SK-N-SH treated with all-trans-retinoic acid at 6 μM for 48 hours (cell line): ENCODE data around the gene MS4A3.

ENCODE experiments used
- ATAC-seq: fragments of 200-7000 bp; cut with Tn5 transposase; 3 replicates; pipeline ENCODE4 v1.9.1; 2020; ENCODE audit warnings: mild to moderate bottlenecking, moderate library complexity
- CSDC2 ChIP-seq: fragments of 250-450 bp; sonication (Bioruptor Pico); IDR thresholded peaks from 2 replicates; pipeline ENCODE4 v1.5.0; 2020; ENCODE audit warnings: mild to moderate bottlenecking, moderate library complexity
- ESRRG ChIP-seq: fragments of 250-450 bp; sonication (Bioruptor Pico); IDR thresholded peaks from 2 replicates; pipeline ENCODE4 v1.6.1; 2021; ENCODE audit warnings: mild to moderate bottlenecking
- GLIS3 ChIP-seq: fragments of 250-450 bp; sonication (Bioruptor Pico); IDR thresholded peaks from 2 replicates; pipeline ENCODE4 v1.5.0; 2020; ENCODE audit warnings: mild to moderate bottlenecking, moderate library complexity
- OSR1 ChIP-seq: fragments of 250-450 bp; sonication (Bioruptor Pico); IDR thresholded peaks from 2 replicates; pipeline ENCODE4 v1.8.0; 2022; ENCODE audit warnings: moderate library complexity, mild to moderate bottlenecking, inconsistent platforms
- PPARA ChIP-seq: fragments of 250-450 bp; sonication (Bioruptor Pico); IDR thresholded peaks from 2 replicates; pipeline ENCODE4 v1.5.0; 2020; ENCODE audit warnings: mild to moderate bottlenecking, borderline replicate concordance
- RARB ChIP-seq: fragments of 250-450 bp; sonication (Bioruptor Pico); IDR thresholded peaks from 2 replicates; pipeline ENCODE4 v1.8.0; 2021; ENCODE audit warnings: mild to moderate bottlenecking, moderate library complexity
- SNAI2 ChIP-seq: fragments of 250-450 bp; sonication (Bioruptor Pico); IDR thresholded peaks from 2 replicates; pipeline ENCODE4 v1.5.0; 2020; ENCODE audit warnings: mild to moderate bottlenecking, moderate library complexity
- TCF4 ChIP-seq: fragments of 250-450 bp; sonication (Bioruptor Pico); IDR thresholded peaks from 2 replicates; pipeline ENCODE4 v1.8.0; 2021; ENCODE audit warnings: mild to moderate bottlenecking, moderate library complexity, borderline replicate concordance
- TOX ChIP-seq: fragments of 250-450 bp; sonication (Bioruptor Pico); IDR thresholded peaks from 2 replicates; pipeline ENCODE4 v1.8.0; 2021; ENCODE audit warnings: mild to moderate bottlenecking, moderate library complexity, borderline replicate concordance
- ZC3H10 ChIP-seq: fragments of 250-450 bp; sonication (Bioruptor Pico); IDR thresholded peaks from 2 replicates; pipeline ENCODE4 v1.5.1; 2021; ENCODE audit warnings: mild to moderate bottlenecking, moderate library complexity
- ZFP3 ChIP-seq: fragments of 250-450 bp; sonication (Bioruptor Pico); IDR thresholded peaks from 2 replicates; pipeline ENCODE4 v1.5.0; 2020; ENCODE audit warnings: mild to moderate bottlenecking, moderate library complexity
- ZFP30 ChIP-seq: fragments of 450-650 bp; formaldehyde crosslinking; IDR thresholded peaks from 2 replicates; pipeline ENCODE4 v1.5.0; 2022; ENCODE audit warnings: mild to moderate bottlenecking, moderate library complexity
- ZNF565 ChIP-seq: fragments of 450-650 bp; formaldehyde crosslinking; conservative IDR thresholded peaks from 2 replicates; pipeline ENCODE4 v1.5.0; 2020; ENCODE audit warnings: low read depth, mild to moderate bottlenecking, moderate library complexity
- ZNF70 ChIP-seq: fragments of 450-650 bp; formaldehyde crosslinking; IDR thresholded peaks from 2 replicates; pipeline ENCODE4 v1.5.0; 2020; ENCODE audit warnings: mild to moderate bottlenecking, moderate library complexity
- ZNF8 ChIP-seq: fragments of 450-650 bp; formaldehyde crosslinking; IDR thresholded peaks from 2 replicates; pipeline ENCODE4 v1.5.0; 2020; ENCODE audit warnings: mild to moderate bottlenecking, moderate library complexity
- TF ChIP-seq, protein P1 (sequence below): fragments of 250-450 bp; sonication (Bioruptor Pico); IDR thresholded peaks from 2 replicates; pipeline ENCODE4 v1.5.1; 2020; ENCODE audit warnings: low read depth, mild to moderate bottlenecking, moderate library complexity
- TF ChIP-seq, protein P2 (sequence below): fragments of 250-450 bp; sonication (Bioruptor Pico); IDR thresholded peaks from 2 replicates; pipeline ENCODE4 v1.5.0; 2020; ENCODE audit warnings: mild to moderate bottlenecking, moderate library complexity
- TF ChIP-seq, protein P3 (sequence below): fragments of 250-450 bp; sonication (Bioruptor Pico); IDR thresholded peaks from 2 replicates; pipeline ENCODE4 v1.5.1; 2021; ENCODE audit warnings: mild to moderate bottlenecking, moderate library complexity
- TF ChIP-seq, protein P4 (sequence below): fragments of 250-450 bp; sonication (Bioruptor Pico); IDR thresholded peaks from 2 replicates; pipeline ENCODE4 v1.8.0; 2020; ENCODE audit warnings: mild to moderate bottlenecking, moderate library complexity, borderline replicate concordance
- TF ChIP-seq, protein P5 (sequence below): fragments of 250-450 bp; sonication (Bioruptor Pico); IDR thresholded peaks from 2 replicates; pipeline ENCODE4 v1.8.0; 2021; ENCODE audit warnings: low read depth, mild to moderate bottlenecking, moderate library complexity, borderline replicate concordance

MS4A3 gene

DNA sequence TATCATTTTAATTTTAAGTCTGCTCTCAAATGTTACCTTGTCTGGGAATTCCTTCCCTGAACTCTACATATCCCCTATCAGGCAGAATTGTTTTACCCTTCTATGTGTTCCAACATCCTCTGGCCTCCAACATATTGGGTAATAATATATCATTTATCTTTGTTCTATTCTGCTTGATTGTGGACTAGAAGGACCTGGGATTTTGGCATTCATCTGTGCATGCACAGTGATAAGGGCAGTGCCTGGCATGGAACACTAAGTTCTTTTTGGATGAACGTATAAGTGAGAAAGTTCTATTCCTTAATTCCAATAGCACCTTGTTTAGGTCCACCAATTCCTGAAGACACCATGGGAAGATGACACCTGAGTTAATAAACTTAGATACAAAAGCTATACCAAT lies 30.8 kb downstream of the MS4A3 start:
- TF ChIP-seq CSDC2 (CRISPR knock-in tag) (no peak), ZNF8 (CRISPR knock-in tag) (no peak), ESRRG (CRISPR knock-in tag) (no peak), GLIS3 (CRISPR knock-in tag) (no peak), ZNF565 (CRISPR knock-in tag) (no peak), SNAI2 (CRISPR knock-in tag) (no peak), ZNF70 (CRISPR knock-in tag) (no peak)
- TF ChIP-seq, protein P1, sequence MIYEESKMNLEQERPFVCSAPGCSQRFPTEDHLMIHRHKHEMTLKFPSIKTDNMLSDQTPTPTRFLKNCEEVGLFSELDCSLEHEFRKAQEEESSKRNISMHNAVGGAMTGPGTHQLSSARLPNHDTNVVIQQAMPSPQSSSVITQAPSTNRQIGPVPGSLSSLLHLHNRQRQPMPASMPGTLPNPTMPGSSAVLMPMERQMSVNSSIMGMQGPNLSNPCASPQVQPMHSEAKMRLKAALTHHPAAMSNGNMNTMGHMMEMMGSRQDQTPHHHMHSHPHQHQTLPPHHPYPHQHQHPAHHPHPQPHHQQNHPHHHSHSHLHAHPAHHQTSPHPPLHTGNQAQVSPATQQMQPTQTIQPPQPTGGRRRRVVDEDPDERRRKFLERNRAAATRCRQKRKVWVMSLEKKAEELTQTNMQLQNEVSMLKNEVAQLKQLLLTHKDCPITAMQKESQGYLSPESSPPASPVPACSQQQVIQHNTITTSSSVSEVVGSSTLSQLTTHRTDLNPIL (CRISPR knock-in tag): no peak
- no peak for ATAC-seq

DNA sequence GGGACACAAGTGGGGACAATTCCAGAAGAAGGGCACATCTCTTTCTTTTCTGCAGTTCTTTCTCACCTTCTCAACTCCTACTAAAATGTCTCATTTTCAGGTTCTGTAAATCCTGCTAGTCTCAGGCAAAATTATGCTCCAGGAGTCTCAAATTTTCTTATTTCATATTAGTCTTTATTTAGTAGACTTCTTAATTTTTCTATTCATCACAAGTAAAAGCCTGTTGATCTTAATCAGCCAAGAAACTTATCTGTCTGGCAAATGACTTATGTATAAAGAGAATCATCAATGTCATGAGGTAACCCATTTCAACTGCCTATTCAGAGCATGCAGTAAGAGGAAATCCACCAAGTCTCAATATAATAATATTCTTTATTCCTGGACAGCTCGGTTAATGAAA lies 31.9 kb downstream of the MS4A3 start, which contains the start of gene MS4A2:
Gene MS4A2 (plus strand): TSS at position 301 of the 400 bp plus-strand sequence. CDS start 102 bp downstream, outside the sequence.
- no peak for ATAC-seq
- TF ChIP-seq, protein P2, sequence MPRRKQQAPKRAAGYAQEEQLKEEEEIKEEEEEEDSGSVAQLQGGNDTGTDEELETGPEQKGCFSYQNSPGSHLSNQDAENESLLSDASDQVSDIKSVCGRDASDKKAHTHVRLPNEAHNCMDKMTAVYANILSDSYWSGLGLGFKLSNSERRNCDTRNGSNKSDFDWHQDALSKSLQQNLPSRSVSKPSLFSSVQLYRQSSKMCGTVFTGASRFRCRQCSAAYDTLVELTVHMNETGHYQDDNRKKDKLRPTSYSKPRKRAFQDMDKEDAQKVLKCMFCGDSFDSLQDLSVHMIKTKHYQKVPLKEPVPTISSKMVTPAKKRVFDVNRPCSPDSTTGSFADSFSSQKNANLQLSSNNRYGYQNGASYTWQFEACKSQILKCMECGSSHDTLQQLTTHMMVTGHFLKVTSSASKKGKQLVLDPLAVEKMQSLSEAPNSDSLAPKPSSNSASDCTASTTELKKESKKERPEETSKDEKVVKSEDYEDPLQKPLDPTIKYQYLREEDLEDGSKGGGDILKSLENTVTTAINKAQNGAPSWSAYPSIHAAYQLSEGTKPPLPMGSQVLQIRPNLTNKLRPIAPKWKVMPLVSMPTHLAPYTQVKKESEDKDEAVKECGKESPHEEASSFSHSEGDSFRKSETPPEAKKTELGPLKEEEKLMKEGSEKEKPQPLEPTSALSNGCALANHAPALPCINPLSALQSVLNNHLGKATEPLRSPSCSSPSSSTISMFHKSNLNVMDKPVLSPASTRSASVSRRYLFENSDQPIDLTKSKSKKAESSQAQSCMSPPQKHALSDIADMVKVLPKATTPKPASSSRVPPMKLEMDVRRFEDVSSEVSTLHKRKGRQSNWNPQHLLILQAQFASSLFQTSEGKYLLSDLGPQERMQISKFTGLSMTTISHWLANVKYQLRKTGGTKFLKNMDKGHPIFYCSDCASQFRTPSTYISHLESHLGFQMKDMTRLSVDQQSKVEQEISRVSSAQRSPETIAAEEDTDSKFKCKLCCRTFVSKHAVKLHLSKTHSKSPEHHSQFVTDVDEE (CRISPR knock-in tag): no peak
- TF ChIP-seq ESRRG (CRISPR knock-in tag) (no peak), CSDC2 (CRISPR knock-in tag) (no peak), TCF4 (CRISPR knock-in tag) (no peak), PPARA (CRISPR knock-in tag) (no peak), TOX (CRISPR knock-in tag) (no peak), ZFP3 (CRISPR knock-in tag) (no peak), ZFP30 (CRISPR knock-in tag) (no peak), RARB (CRISPR knock-in tag) (no peak), OSR1 (no peak), ZC3H10 (CRISPR knock-in tag) (no peak), GLIS3 (CRISPR knock-in tag) (no peak)
- TF ChIP-seq, protein P3, sequence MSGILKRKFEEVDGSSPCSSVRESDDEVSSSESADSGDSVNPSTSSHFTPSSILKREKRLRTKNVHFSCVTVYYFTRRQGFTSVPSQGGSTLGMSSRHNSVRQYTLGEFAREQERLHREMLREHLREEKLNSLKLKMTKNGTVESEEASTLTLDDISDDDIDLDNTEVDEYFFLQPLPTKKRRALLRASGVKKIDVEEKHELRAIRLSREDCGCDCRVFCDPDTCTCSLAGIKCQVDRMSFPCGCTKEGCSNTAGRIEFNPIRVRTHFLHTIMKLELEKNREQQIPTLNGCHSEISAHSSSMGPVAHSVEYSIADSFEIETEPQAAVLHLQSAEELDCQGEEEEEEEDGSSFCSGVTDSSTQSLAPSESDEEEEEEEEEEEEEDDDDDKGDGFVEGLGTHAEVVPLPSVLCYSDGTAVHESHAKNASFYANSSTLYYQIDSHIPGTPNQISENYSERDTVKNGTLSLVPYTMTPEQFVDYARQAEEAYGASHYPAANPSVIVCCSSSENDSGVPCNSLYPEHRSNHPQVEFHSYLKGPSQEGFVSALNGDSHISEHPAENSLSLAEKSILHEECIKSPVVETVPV (CRISPR knock-in tag): no peak
- TF ChIP-seq, protein P4, sequence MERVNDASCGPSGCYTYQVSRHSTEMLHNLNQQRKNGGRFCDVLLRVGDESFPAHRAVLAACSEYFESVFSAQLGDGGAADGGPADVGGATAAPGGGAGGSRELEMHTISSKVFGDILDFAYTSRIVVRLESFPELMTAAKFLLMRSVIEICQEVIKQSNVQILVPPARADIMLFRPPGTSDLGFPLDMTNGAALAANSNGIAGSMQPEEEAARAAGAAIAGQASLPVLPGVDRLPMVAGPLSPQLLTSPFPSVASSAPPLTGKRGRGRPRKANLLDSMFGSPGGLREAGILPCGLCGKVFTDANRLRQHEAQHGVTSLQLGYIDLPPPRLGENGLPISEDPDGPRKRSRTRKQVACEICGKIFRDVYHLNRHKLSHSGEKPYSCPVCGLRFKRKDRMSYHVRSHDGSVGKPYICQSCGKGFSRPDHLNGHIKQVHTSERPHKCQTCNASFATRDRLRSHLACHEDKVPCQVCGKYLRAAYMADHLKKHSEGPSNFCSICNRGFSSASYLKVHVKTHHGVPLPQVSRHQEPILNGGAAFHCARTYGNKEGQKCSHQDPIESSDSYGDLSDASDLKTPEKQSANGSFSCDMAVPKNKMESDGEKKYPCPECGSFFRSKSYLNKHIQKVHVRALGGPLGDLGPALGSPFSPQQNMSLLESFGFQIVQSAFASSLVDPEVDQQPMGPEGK: no peak
- TF ChIP-seq, protein P5, sequence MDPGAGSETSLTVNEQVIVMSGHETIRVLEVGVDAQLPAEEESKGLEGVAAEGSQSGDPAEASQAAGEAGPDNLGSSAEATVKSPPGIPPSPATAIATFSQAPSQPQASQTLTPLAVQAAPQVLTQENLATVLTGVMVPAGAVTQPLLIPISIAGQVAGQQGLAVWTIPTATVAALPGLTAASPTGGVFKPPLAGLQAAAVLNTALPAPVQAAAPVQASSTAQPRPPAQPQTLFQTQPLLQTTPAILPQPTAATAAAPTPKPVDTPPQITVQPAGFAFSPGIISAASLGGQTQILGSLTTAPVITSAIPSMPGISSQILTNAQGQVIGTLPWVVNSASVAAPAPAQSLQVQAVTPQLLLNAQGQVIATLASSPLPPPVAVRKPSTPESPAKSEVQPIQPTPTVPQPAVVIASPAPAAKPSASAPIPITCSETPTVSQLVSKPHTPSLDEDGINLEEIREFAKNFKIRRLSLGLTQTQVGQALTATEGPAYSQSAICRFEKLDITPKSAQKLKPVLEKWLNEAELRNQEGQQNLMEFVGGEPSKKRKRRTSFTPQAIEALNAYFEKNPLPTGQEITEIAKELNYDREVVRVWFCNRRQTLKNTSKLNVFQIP (CRISPR knock-in tag): no peak

DNA sequence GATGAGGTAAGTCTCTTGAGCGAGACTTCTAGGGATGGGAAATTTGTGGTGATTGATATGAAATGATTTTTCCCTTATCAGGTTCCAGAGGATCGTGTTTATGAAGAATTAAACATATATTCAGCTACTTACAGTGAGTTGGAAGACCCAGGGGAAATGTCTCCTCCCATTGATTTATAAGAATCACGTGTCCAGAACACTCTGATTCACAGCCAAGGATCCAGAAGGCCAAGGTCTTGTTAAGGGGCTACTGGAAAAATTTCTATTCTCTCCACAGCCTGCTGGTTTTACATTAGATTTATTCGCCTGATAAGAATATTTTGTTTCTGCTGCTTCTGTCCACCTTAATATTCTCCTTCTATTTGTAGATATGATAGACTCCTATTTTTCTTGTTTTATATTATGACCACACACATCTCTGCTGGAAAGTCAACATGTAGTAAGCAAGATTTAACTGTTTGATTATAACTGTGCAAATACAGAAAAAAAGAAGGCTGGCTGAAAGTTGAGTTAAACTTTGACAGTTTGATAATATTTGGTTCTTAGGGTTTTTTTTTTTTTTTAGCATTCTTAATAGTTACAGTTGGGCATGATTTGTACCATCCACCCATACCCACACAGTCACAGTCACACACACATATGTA lies 39.1 kb downstream of the MS4A3 start:
- ATAC-seq: no peak
- TF ChIP-seq ZNF8 (CRISPR knock-in tag) (no peak), ESRRG (CRISPR knock-in tag) (no peak), ZFP30 (CRISPR knock-in tag) (no peak), CSDC2 (CRISPR knock-in tag) (no peak), ZC3H10 (CRISPR knock-in tag) (no peak), TOX (CRISPR knock-in tag) (no peak), ZFP3 (CRISPR knock-in tag) (no peak)
- TF ChIP-seq, protein P2 (CRISPR knock-in tag): no peak
- TF ChIP-seq, protein P4: no peak
